ENCODE results near the gene NRG3.

NRG3 gene

GRCh38 chr10:81885491-81885890 is 10.5 kb downstream of the NRG3 start:
- Histone ChIP-seq H3K27me3 (replicated peaks; ENCODE audit: control insufficient read depth, insufficient read depth, low read length) (no peaks in the 10 kb centered on the region), H3K36me3 (ENCODE audit: control insufficient read depth, insufficient read depth, low read length) (no peaks in the 10 kb centered on the region), H3K4me3 (replicated peaks; ENCODE audit: low read depth, low read length) (no peak overlapping the region)

GRCh38 chr10:81886939-81887338 is 11.9 kb downstream of the NRG3 start:
- no peaks in the 10 kb centered on the region for H3K36me3 ChIP-seq (ENCODE audit: control insufficient read depth, insufficient read depth, low read length)
- no peak overlapping the region for H3K4me3 ChIP-seq (replicated peaks; ENCODE audit: low read depth, low read length)
- H3K27me3 ChIP-seq (replicated peaks; ENCODE audit: control insufficient read depth, insufficient read depth, low read length): no peaks in the 10 kb centered on the region
- TF ChIP-seq CTCF (IDR thresholded peaks at IDR 0.05; ENCODE audit: insufficient read depth, low read length, poor library complexity, severe bottlenecking): no peak
- no peak for DNase-seq (ENCODE audit: extremely low read depth, insufficient read length)

More at GRCh38 chr10:81885491-81885890, 10.5 kb downstream of the NRG3 start:
- no peak for TF ChIP-seq CTCF (IDR thresholded peaks at IDR 0.05; ENCODE audit: insufficient read depth, low read length, poor library complexity, severe bottlenecking)
- no peak for DNase-seq (ENCODE audit: extremely low read depth, insufficient read length)

GRCh38 chr10:81889181-81889769 is 14.3 kb downstream of the NRG3 start:
- DNase-seq (ENCODE audit: extremely low read depth, insufficient read length): no peak
- no peak for TF ChIP-seq CTCF (IDR thresholded peaks at IDR 0.05; ENCODE audit: insufficient read depth, low read length, poor library complexity, severe bottlenecking)
- no peaks in the 10 kb centered on the region for H3K36me3 ChIP-seq (ENCODE audit: control insufficient read depth, insufficient read depth, low read length)
- H3K27me3 ChIP-seq (replicated peaks; ENCODE audit: control insufficient read depth, insufficient read depth, low read length): no peaks in the 10 kb centered on the region
- H3K4me3 ChIP-seq (replicated peaks; ENCODE audit: low read depth, low read length): no peak overlapping the region

GRCh38 chr10:81894616-81895015 is 19.6 kb downstream of the NRG3 start:
- Histone ChIP-seq H3K27me3 (replicated peaks; ENCODE audit: control insufficient read depth, insufficient read depth, low read length) (no peaks in the 10 kb centered on the region; the same call in 1 of the 2 replicates), H3K36me3 (ENCODE audit: control insufficient read depth, insufficient read depth, low read length) (no peaks in the 10 kb centered on the region), H3K4me3 (replicated peaks; ENCODE audit: low read depth, low read length) (no peak overlapping the region)
- no peak for DNase-seq (ENCODE audit: extremely low read depth, insufficient read length)
- no peak for TF ChIP-seq CTCF (IDR thresholded peaks at IDR 0.05; ENCODE audit: insufficient read depth, low read length, poor library complexity, severe bottlenecking)

- H3K36me3 ChIP-seq (ENCODE audit: control insufficient read depth, insufficient read depth, low read length): no peaks in the 10 kb centered on the region
- no peak overlapping the region for H3K4me3 ChIP-seq (replicated peaks; ENCODE audit: low read depth, low read length)
- no peaks in the 10 kb centered on the region; the same call in 1 of the 2 replicates for H3K27me3 ChIP-seq (replicated peaks; ENCODE audit: control insufficient read depth, insufficient read depth, low read length)
- DNase-seq (ENCODE audit: extremely low read depth, insufficient read length): no peak
- no peak for TF ChIP-seq CTCF (IDR thresholded peaks at IDR 0.05; ENCODE audit: insufficient read depth, low read length, poor library complexity, severe bottlenecking)
Measured at GRCh38 chr10:81898518-81898917, 23.5 kb downstream of the NRG3 start.

GRCh38 chr10:81900989-81901388 is 26.0 kb downstream of the NRG3 start:
- Histone ChIP-seq H3K27me3 (replicated peaks; ENCODE audit: control insufficient read depth, insufficient read depth, low read length) (no peaks in the 10 kb centered on the region; the same call in 1 of the 2 replicates), H3K36me3 (ENCODE audit: control insufficient read depth, insufficient read depth, low read length) (no peaks in the 10 kb centered on the region), H3K4me3 (replicated peaks; ENCODE audit: low read depth, low read length) (no peak overlapping the region)
- no peak for TF ChIP-seq CTCF (IDR thresholded peaks at IDR 0.05; ENCODE audit: insufficient read depth, low read length, poor library complexity, severe bottlenecking)
- DNase-seq (ENCODE audit: extremely low read depth, insufficient read length): no peak
